ENCODE measurements around the gene GRWD1. TPM values are rescaled to one million over a fixed set of nuclear protein-coding genes. Genes with fewer than 3 reads are reported as not detected.

The GRWD1 gene
- total and polyA plus RNA-seq, 4 donors, result 8.9 to 38.1 (median 21.9) TPM

DNA sequence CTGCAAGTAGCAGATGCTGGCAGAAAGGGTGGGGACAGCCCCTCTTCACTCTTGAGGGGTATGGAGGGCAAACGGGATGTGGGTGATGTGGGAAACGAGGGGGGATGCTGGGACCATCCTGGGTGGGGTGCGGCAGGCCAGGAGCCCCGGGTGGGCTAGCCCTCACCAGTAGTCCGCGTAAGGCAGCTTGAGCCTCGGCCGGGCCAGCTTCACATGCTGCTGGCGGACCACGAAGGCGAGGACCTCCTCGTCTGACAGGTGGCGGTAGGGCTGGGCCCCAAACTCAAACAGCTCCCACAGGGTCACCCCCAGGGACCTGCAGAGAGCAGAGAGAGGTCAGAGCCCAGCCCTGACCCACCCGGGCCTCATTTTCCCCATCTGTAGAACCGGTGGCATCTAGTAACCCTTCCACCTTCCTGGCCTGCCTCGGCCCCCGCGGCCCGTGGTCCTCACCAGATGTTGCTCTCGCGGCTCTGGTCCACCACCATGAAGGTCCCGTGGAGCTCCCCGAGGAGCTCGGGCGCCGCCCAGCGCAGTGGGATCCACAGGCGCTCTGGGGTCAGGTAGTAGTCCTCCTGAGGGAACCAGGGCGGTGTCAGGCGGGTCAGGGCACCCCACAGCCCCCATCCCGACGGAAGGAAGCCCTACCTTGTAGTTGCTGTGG is 55.2 kb downstream of the GRWD1 start:
- Histone ChIP-seq H3K9me3 (ENCODE audit: control insufficient read depth in 4 of 4, insufficient read depth in 3 of 4, low read length in 3 of 4) (peaks cover 0 to 6% (median 0%) of the 10 kb centered on the region in 4 donors), H3K27me3 (ENCODE audit: control insufficient read depth in 3 of 3, insufficient read depth in 3 of 3, low read length in 2 of 3) (peaks cover 0 to 11% (median 5%) of the 10 kb centered on the region in 3 donors), H3K9ac (ENCODE audit: insufficient read depth in 1 of 2, low read length in 2 of 2) (no peak overlapping the region), H3K36me3 (ENCODE audit: control insufficient read depth in 4 of 4, insufficient read depth in 4 of 4, low read length in 4 of 4) (no peaks in the 10 kb centered on the region), H3K27ac (ENCODE audit: low read depth in 1 of 2, low read length in 1 of 2) (peak overlapping the region in 1 of 2 donors; percentile 24), H3K4me3 (peak overlapping the region; percentile 38), H3K4me1 (ENCODE audit: control insufficient read depth in 5 of 5, insufficient read depth in 5 of 5, low read length in 5 of 5) (peaks cover 0 to 8% (median 0%) of the 10 kb centered on the region in 5 donors)
- DNase-seq, result no peak
- 44 to 53% methylated on average over 32 of the region's 32 CpGs for whole genome bisulfite sequencing, 2 donors
- TF ChIP-seq, protein P1, sequence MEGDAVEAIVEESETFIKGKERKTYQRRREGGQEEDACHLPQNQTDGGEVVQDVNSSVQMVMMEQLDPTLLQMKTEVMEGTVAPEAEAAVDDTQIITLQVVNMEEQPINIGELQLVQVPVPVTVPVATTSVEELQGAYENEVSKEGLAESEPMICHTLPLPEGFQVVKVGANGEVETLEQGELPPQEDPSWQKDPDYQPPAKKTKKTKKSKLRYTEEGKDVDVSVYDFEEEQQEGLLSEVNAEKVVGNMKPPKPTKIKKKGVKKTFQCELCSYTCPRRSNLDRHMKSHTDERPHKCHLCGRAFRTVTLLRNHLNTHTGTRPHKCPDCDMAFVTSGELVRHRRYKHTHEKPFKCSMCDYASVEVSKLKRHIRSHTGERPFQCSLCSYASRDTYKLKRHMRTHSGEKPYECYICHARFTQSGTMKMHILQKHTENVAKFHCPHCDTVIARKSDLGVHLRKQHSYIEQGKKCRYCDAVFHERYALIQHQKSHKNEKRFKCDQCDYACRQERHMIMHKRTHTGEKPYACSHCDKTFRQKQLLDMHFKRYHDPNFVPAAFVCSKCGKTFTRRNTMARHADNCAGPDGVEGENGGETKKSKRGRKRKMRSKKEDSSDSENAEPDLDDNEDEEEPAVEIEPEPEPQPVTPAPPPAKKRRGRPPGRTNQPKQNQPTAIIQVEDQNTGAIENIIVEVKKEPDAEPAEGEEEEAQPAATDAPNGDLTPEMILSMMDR (IDR thresholded peaks at IDR 0.05; ENCODE audit: control extremely low read depth, extremely low read depth), result no peak
- ATAC-seq (ENCODE audit: insufficient read depth, low FRiP score), result no peak

DNA sequence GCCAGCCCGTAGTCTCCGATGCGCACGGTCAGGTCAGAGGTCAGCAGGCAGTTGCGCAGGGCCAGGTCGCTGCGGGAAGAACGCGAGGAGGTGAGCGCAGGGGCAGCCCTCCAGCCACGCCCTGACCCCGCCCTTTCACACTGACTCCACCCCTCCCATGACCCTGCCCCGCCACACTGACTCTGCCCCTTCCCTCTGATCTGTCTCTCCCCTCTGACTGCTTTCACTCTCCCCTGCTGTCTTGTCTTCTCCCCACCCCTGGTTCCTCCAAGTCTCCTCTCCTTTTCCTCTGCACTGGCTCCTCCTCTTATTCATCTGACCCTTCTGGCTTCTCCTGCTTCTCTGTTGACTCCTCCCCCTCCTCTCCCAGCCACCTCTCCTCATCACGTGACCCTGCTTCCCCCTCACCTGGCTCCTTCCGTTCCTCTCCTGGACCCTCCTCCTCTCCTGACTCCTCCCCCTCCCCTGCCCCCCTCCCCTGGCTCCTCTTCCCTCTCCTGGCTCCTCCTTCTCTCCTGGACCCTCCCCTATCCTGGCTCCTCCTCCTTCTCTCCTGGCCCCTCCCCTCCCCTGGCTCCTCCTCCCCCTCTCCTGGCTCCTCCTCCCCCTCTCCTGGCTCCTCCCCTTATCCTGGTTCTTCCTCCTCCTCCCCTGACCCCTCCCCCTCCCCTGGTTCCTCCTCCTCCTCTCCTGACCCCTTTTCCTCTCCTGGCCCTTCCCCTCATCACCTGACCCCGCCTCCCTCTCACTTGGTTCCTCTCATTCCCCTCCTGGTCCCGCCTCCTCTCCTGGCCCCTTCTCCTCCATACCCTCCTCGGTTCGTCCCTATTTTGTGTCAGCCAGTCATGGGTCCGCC is 55.9 kb downstream of the GRWD1 start:
- DNase-seq (peak; percentile 82 to 91 (median 90)), ATAC-seq (ENCODE audit: insufficient read depth, low FRiP score) (peak; percentile 89)
- peaks cover 0 to 8% (median 0%) of the 10 kb centered on the region in 5 donors for H3K4me1 ChIP-seq (ENCODE audit: control insufficient read depth in 5 of 5, insufficient read depth in 5 of 5, low read length in 5 of 5)
- H3K27ac ChIP-seq (ENCODE audit: low read depth in 1 of 2, low read length in 1 of 2), result peak overlapping the region in 1 of 2 donors; percentile 21
- H3K36me3 ChIP-seq (ENCODE audit: control insufficient read depth in 4 of 4, insufficient read depth in 4 of 4, low read length in 4 of 4), result no peaks in the 10 kb centered on the region
- H3K27me3 ChIP-seq (ENCODE audit: control insufficient read depth in 3 of 3, insufficient read depth in 3 of 3, low read length in 2 of 3), result peaks cover 0 to 11% (median 5%) of the 10 kb centered on the region in 3 donors
- TF ChIP-seq, protein P1 (IDR thresholded peaks at IDR 0.05; ENCODE audit: control extremely low read depth, extremely low read depth), result no peak
- no peak overlapping the region for H3K9ac ChIP-seq (ENCODE audit: insufficient read depth in 1 of 2, low read length in 2 of 2)
- peak overlapping the region; percentile 38 for H3K4me3 ChIP-seq
- WGBS, 2 donors, result 0 to 5% methylated on average over 18 to 20 of the region's 20 CpGs
- H3K9me3 ChIP-seq (ENCODE audit: control insufficient read depth in 4 of 4, insufficient read depth in 3 of 4, low read length in 3 of 4), result peaks cover 0 to 6% (median 0%) of the 10 kb centered on the region in 4 donors

DNA sequence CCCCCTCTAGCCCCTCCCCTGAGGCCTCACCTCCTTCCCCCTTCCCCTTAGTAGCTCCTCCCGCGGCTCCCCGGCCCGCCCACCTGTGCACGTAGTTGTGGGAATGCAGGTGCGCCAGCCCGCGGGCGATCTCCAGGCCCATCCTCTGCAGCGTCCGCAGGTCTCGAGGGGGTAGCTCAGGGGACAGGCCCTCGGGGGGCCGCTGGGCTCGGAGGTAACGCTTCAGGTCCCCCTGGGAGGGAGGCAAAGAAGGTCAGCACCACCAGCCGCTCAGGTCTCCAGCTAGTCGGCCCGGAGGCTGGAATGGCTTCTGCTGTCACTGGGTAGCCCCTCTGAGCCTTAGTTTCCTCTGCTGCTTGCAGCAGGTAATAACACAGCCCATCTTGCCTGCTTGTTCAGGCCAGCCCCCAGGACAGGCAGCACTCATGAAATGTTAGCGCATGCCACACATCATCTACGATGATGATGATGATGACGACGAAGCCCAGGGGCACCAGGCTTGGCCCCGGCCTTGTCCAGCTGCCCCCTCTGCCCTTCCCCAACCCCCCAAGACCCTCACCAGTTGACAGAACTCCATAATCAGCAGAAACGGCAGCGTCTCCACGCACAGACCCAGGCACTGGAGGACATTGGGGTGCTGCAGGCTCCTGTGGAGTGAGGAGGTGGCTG is 56.7 kb downstream of the GRWD1 start:
- 29 to 31% methylated on average over 27 of the region's 27 CpGs for WGBS, 2 donors
- TF ChIP-seq, protein P1 (IDR thresholded peaks at IDR 0.05; ENCODE audit: control extremely low read depth, extremely low read depth), result no peak
- no peaks in the 10 kb centered on the region for H3K36me3 ChIP-seq (ENCODE audit: control insufficient read depth in 4 of 4, insufficient read depth in 4 of 4, low read length in 4 of 4)
- H3K27me3 ChIP-seq (ENCODE audit: control insufficient read depth in 3 of 3, insufficient read depth in 3 of 3, low read length in 2 of 3), result peaks cover 0 to 7% (median 5%) of the 10 kb centered on the region in 3 donors
- no peak overlapping the region for H3K4me3 ChIP-seq
- peak overlapping the region in 1 of 2 donors; percentile 55 for H3K27ac ChIP-seq (ENCODE audit: low read depth in 1 of 2, low read length in 1 of 2)
- peaks cover 0 to 6% (median 0%) of the 10 kb centered on the region in 4 donors for H3K9me3 ChIP-seq (ENCODE audit: control insufficient read depth in 4 of 4, insufficient read depth in 3 of 4, low read length in 3 of 4)
- H3K4me1 ChIP-seq (ENCODE audit: control insufficient read depth in 5 of 5, insufficient read depth in 5 of 5, low read length in 5 of 5), result peaks cover 0 to 6% (median 0%) of the 10 kb centered on the region in 5 donors
- no peak overlapping the region for H3K9ac ChIP-seq (ENCODE audit: insufficient read depth in 1 of 2, low read length in 2 of 2)
- no peak for ATAC-seq (ENCODE audit: insufficient read depth, low FRiP score)
- DNase-seq, result no peak

Measured in lung (tissue), 12 donors.